Kidney (tissue), 14 donors: ENCODE results near the gene ASGR1. TPM values are rescaled to one million over a fixed set of nuclear protein-coding genes. Genes with fewer than 3 reads are reported as not detected.

Experiments used
- DNase-seq, 5 donors: peaks; one replicate each; pipeline ENCODE4 v3.0.0-alpha.2; 2013 to 2020
- FAIRE-seq: peaks from 2 replicates; lab custom pipeline; 2012; peaks lifted over from hg19 to GRCh38; lab: Jason Lieb, UNC
- H3K27ac ChIP-seq, 2 donors: one replicate each; pipeline ENCODE4 v1.7.0; 2013; ENCODE audit warnings: low read depth in 2 of 2, low read length in 2 of 2, inconsistent platforms in 1 of 2
- H3K27me3 ChIP-seq: one replicate; pipeline ENCODE4 v1.7.1; 2013; ENCODE audit warnings: low read length, inconsistent platforms; ENCODE audit not compliant: control insufficient read depth, insufficient read depth
- H3K36me3 ChIP-seq, 3 donors: one replicate each; pipeline versions ENCODE4 v1.7.0 to v1.7.1; 2013; ENCODE audit warnings: low read length in 3 of 3, control low read depth in 1 of 3, inconsistent platforms in 1 of 3; ENCODE audit not compliant: insufficient read depth in 3 of 3, control insufficient read depth in 2 of 3
- H3K4me1 ChIP-seq, 3 donors: one replicate each; pipeline versions ENCODE4 v1.7.0 to v1.7.1; 2013; ENCODE audit warnings: low read length in 3 of 3, inconsistent platforms in 1 of 3, low read depth in 1 of 3; ENCODE audit not compliant: control insufficient read depth in 2 of 3, insufficient read depth in 2 of 3
- H3K4me3 ChIP-seq, 3 donors: one replicate each; pipeline versions ENCODE4 v1.7.0 to v1.8.1; 2013; ENCODE audit warnings: low read length in 3 of 3, control low read depth in 1 of 3, inconsistent platforms in 1 of 3
- H3K9ac ChIP-seq, 3 donors: one replicate each; pipeline versions ENCODE4 v1.7.0 to v1.7.1; 2013; ENCODE audit warnings: low read length in 3 of 3, control low read depth in 1 of 3, inconsistent platforms in 1 of 3
- H3K9me3 ChIP-seq, 3 donors: one replicate each; pipeline versions ENCODE4 v1.7.0 to v1.7.1; 2013; ENCODE audit warnings: low read length in 3 of 3, control low read depth in 1 of 3, inconsistent platforms in 1 of 3; ENCODE audit not compliant: control insufficient read depth in 2 of 3, insufficient read depth in 1 of 3
- intact Hi-C: fragments of 100-400 bp; cut with DNase I; formaldehyde crosslinking; loops from one replicate; pipeline ENCODE4 v1.11.1; 2022
- polyA plus RNA-seq: library from polyadenylated mRNA; stranded (reverse); fragments of 350-450 nt; fragmentation: Illumina TruSeq; extraction: RNeasy Lipid Tissue Mini Kit (QIAGEN cat#74804); gene quantifications from one replicate; pipeline ENCODE4 v1.2.3, GENCODE V29; 2014; ENCODE audit warnings: low read depth, low replicate concordance; ENCODE audit not compliant: insufficient read depth
- total RNA-seq: library from RNA; stranded (reverse); fragmentation: NEBNext Ultra II Directional; extraction: Animal tissue kit (Norgen Biotek cat#: 25700); gene quantifications from one replicate; pipeline ENCODE4 v1.2.1, GENCODE V29; 2021
- TF ChIP-seq, protein P1 (sequence below): IDR thresholded peaks from 3 replicates; pipeline ENCODE4 v1.5.1; 2012; ENCODE audit warnings: mild to moderate bottlenecking, moderate library complexity, borderline replicate concordance; ENCODE audit not compliant: insufficient read depth; ENCODE audit errors: extremely low read depth
- donor health status: control.
- donor health status: control.
- donor health status: control.
- donor health status: control.
- donor health status: control.
- donor health status: DM: yes; HTN: yes; CAD: no.
- donor health status: Normal renal cell carcinoma (clear cell type).

ASGR1 gene
- total and polyA plus RNA-seq, 2 donors from 2014 or later = 1.4 to 2.1 TPM

GRCh38 chr17:7204336-7204735 lies 25.2 kb upstream of the ASGR1 start:
- Histone ChIP-seq H3K9ac (no peak overlapping the region), H3K4me3 (peak overlapping the region in 1 of 3 donors; percentile 67), H3K36me3 (peaks cover 0 to 9% (median 0%) of the 10 kb centered on the region in 3 donors), H3K4me1 (no peaks in the 10 kb centered on the region), H3K9me3 (no peaks in the 10 kb centered on the region), H3K27ac (no peak overlapping the region), H3K27me3 (no peaks in the 10 kb centered on the region)
- intact Hi-C loops = no loop called here
- TF ChIP-seq, protein P1, sequence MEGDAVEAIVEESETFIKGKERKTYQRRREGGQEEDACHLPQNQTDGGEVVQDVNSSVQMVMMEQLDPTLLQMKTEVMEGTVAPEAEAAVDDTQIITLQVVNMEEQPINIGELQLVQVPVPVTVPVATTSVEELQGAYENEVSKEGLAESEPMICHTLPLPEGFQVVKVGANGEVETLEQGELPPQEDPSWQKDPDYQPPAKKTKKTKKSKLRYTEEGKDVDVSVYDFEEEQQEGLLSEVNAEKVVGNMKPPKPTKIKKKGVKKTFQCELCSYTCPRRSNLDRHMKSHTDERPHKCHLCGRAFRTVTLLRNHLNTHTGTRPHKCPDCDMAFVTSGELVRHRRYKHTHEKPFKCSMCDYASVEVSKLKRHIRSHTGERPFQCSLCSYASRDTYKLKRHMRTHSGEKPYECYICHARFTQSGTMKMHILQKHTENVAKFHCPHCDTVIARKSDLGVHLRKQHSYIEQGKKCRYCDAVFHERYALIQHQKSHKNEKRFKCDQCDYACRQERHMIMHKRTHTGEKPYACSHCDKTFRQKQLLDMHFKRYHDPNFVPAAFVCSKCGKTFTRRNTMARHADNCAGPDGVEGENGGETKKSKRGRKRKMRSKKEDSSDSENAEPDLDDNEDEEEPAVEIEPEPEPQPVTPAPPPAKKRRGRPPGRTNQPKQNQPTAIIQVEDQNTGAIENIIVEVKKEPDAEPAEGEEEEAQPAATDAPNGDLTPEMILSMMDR = no peak
- peak in 1 of 5 donors; percentile 82 for DNase-seq
- no peak for FAIRE-seq

- DNase-seq = peak in 1 of 5 donors; percentile 51
- no peak overlapping the region for H3K27ac ChIP-seq
- H3K27me3 ChIP-seq = no peaks in the 10 kb centered on the region
- TF ChIP-seq, protein P1 = no peak
- no peak overlapping the region for H3K4me3 ChIP-seq
- no peaks in the 10 kb centered on the region for H3K4me1 ChIP-seq
- H3K9me3 ChIP-seq = no peaks in the 10 kb centered on the region
- H3K9ac ChIP-seq = no peak overlapping the region
- intact Hi-C loops = no loop called here
- no peak for FAIRE-seq
- peaks cover 0 to 9% (median 0%) of the 10 kb centered on the region in 3 donors for H3K36me3 ChIP-seq
These were observed 24.2 kb upstream of the ASGR1 start for GRCh38 chr17:7203391-7203790.

DNA sequence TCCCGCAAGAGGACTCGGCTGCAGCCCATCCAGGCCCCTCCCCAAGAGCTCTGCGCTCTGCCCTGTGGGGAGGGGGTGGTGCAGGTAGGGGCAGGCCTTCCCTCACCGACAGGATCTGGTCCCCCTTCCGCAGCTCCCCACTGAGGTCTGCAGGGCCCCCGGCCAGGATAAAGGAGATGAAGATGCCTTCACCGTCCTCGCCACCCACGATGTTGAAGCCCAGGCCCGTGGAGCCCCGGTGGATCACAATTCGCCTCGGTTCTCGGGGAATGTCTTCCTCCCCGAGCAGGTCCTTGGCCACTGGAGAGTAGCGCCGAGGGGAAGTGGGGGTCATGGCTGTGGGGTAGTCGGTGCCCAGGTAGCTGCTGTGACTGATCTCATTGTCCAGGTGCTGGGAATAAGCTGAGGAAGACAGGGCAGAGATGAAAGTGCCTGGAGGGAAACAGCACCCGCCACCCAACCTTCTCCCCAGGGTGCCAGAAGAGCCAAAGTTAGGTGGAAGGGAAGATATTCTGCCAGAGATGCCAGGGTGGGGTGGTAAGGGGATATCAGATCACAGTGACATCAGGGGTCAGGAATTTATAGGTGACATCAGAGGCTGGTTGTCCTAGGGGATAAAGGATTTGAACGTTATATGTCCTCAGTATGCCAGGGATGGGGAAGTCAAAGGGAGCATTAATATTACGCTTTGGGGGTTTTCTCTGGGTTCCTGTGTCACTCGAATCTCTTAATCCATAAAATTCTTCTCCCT lies 17.7 kb upstream of the ASGR1 start:
- H3K4me1 ChIP-seq = no peaks in the 10 kb centered on the region
- no peak overlapping the region for H3K27ac ChIP-seq
- intact Hi-C loops = no loop called here
- no peaks in the 10 kb centered on the region for H3K9me3 ChIP-seq
- FAIRE-seq = no peak
- H3K9ac ChIP-seq = no peak overlapping the region
- H3K36me3 ChIP-seq = peaks cover 0 to 12% (median 0%) of the 10 kb centered on the region in 3 donors
- DNase-seq = no peak
- TF ChIP-seq, protein P1 = no peak
- H3K27me3 ChIP-seq = no peaks in the 10 kb centered on the region
- H3K4me3 ChIP-seq = no peak overlapping the region
